HUES48 (cell line): ENCODE data around the gene ZNF85.
"Not testable (repeated sequence)": the region's sequence is repeated elsewhere in the genome, so short reads cannot be mapped to it uniquely, and the experiment has no call there.

Experiments
- H3K27ac ChIP-seq: one replicate; pipeline ENCODE4 v1.7.0; 2013; ENCODE audit warnings: low read depth, low read length, inconsistent platforms
- H3K27me3 ChIP-seq: 2 replicates; pipeline ENCODE4 v1.6.1; 2013; ENCODE audit warnings: mild to moderate bottlenecking, low read length; ENCODE audit not compliant: control insufficient read depth, insufficient read depth
- H3K36me3 ChIP-seq: 2 replicates; pipeline ENCODE4 v1.6.1; 2013; ENCODE audit warnings: low read length; ENCODE audit not compliant: control insufficient read depth, insufficient read depth
- H3K4me1 ChIP-seq: 2 replicates; pipeline ENCODE4 v1.6.1; 2013; ENCODE audit warnings: mild to moderate bottlenecking, low read length; ENCODE audit not compliant: control insufficient read depth, insufficient read depth
- H3K4me3 ChIP-seq: 2 replicates; pipeline ENCODE4 v1.5.1; 2013; ENCODE audit warnings: mild to moderate bottlenecking, low read depth, low read length
- H3K9ac ChIP-seq: 2 replicates; pipeline ENCODE4 v1.6.1; 2013; ENCODE audit warnings: mild to moderate bottlenecking, low read depth, low read length, moderate library complexity
- H3K9me3 ChIP-seq: 2 replicates; pipeline ENCODE4 v1.6.1; 2013; ENCODE audit warnings: low read length; ENCODE audit not compliant: control insufficient read depth, insufficient read depth

ZNF85 gene

DNA sequence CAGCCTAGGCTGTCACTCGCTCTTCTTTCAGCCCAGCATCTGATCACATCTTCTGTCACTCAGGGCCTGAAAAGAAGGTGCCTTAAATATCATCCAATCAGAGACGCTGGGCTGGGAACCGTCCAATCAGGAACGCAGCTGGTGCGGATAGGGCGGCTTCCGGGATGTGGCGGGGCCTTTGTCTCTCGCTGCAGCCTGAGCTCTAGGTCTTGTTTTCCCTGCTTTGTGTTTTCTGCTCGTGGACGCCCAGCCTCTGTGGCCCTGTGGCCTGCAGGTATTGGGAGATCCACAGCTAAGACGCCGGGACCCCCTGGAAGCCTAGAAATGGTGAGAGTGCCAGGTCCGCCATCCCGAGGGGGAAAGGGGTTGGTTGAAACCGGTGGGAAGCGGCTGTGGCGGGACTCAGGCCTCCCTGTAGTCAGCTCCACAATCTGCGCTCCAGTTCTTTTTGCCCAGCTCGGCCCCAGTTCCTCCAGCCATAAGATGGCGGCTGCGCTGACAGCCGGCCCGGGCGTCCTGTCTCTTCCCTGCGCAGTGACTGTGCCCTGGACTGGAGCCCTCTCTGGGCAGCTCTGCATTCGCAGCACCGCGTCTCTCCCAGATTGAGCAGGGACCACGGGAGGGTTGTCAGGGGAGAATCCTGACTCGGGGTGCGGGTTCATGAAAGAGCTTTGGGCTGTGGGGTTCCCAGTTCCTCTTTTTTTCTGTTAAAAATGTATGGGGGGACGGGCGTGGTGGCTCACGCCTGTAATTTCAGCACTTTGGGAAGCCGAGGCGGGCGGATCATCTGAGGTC, at the start of gene ZNF85:
ZNF85 (plus strand) TSS at position 175 of the 795 bp plus-strand sequence; CDS start at position 325, 150 bp downstream.
- Histone ChIP-seq H3K4me1 (peaks cover 5% of the 10 kb centered on the region; the same call in 1 of the 2 replicates), H3K9me3 (no peaks in the 10 kb centered on the region), H3K4me3 (peak within 1 kb of the TSS; percentile 95), H3K9ac (peak within 1 kb of the TSS; percentile 99), H3K27ac (peak within 1 kb of the TSS; percentile 98), H3K27me3 (no peaks in the 10 kb centered on the region), H3K36me3 (0 out of 2 replicates have a peak, but pooled peaks cover under 1% of the 10 kb centered on the region)

DNA sequence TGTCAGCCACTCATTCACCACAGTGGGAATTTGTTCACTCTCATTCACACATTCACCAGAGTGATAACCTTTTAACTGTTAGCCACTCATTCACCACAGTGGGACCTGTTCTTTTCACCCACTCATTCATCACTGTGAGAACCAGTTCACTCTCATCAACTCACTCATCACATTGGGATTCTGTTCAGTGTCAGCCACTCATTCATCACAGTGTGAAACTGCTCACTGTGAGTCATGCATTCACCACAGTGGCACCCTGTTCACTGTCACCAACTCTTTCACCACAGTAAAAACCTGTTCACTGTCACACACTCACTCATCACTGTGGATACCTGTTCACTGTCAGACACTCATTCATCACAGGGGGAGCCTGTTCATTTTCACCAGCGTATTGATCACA, 43.5 kb upstream of the ZNF85 start:
- Histone ChIP-seq H3K27me3 (no peaks in the 10 kb centered on the region), H3K36me3 (no peaks in the 10 kb centered on the region), H3K4me3 (no peak overlapping the region), H3K9ac (no peak overlapping the region), H3K27ac (no peak overlapping the region), H3K4me1 (no peaks in the 10 kb centered on the region), H3K9me3 (peaks cover 99% of the 10 kb centered on the region)

DNA sequence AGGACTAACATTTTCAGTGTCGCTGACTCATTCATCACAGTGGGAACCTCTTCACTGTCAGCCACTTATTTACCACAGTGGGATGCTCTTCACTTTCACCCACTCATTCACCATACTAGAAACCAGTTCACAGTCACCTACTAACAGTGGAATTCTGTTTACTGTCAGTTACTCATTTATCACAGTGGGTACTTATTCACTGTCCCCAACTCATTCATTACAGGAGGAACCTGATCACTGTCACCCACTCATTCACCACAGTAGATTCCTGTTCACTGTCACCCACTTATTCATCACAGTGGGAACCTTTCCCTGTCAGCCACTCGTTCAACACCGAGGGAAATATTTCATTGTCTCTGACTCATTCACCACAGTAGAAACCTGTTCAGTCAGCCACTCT, 10.1 kb upstream of the ZNF85 start:
- Histone ChIP-seq H3K36me3 (no peaks in the 10 kb centered on the region), H3K4me1 (no peaks in the 10 kb centered on the region), H3K9ac (no peak overlapping the region), H3K9me3 (peaks cover 60% of the 10 kb centered on the region), H3K27ac (no peak overlapping the region), H3K4me3 (no peak overlapping the region), H3K27me3 (no peaks in the 10 kb centered on the region)

DNA sequence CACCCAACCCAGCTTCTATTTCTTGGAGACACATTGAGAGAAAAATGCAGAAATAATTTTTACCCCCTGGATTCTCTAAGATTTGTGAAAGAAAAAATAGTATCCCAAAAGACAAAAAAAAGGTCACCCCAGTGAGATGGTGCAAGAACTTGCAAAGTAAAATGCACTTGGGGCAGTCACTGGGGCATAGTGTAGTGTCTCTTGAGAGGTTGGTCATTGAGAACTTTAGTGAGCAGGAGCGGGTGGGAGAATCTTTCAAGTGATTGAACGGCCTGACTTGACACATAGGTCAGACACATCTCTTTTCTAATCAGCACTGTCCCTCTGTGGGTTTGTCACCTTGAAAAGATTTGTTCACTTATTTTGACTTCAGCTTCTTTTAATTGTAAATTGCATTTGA, 2.4 kb downstream of the ZNF85 start:
- 0 out of 2 replicates have a peak, but pooled peaks cover 5% of the 10 kb centered on the region for H3K36me3 ChIP-seq
- peaks cover 5% of the 10 kb centered on the region; the same call in 1 of the 2 replicates for H3K4me1 ChIP-seq
- H3K4me3 ChIP-seq, result no peak overlapping the region
- H3K9ac ChIP-seq, result no peak overlapping the region
- H3K9me3 ChIP-seq, result no peaks in the 10 kb centered on the region
- no peaks in the 10 kb centered on the region for H3K27me3 ChIP-seq
- H3K27ac ChIP-seq, result no peak overlapping the region

DNA sequence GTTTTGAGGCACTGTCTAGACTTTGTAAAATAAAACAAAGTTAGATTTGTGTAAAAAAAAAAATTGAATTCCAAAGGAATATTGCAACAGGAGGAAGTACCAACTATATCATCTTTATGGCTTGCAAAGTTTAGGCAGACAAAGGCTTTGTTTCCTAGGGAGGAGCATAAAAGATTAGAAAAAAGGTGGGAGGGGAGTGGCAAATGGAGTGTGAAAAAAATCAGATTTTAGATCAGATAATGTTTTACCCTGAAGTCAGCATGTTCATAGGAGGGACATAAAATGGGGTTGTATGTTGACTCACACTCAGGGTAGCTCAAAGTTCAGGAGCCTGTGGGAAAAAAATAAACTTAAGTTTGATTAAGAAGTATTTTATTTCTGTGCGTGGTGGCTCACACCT, 3.7 kb downstream of the ZNF85 start:
- no peaks in the 10 kb centered on the region for H3K27me3 ChIP-seq
- no peaks in the 10 kb centered on the region for H3K9me3 ChIP-seq
- H3K9ac ChIP-seq, result no peak overlapping the region
- H3K4me1 ChIP-seq, result peaks cover 5% of the 10 kb centered on the region; the same call in 1 of the 2 replicates
- no peak overlapping the region for H3K4me3 ChIP-seq
- H3K27ac ChIP-seq, result no peak overlapping the region
- H3K36me3 ChIP-seq, result 0 out of 2 replicates have a peak, but pooled peaks cover 5% of the 10 kb centered on the region

DNA sequence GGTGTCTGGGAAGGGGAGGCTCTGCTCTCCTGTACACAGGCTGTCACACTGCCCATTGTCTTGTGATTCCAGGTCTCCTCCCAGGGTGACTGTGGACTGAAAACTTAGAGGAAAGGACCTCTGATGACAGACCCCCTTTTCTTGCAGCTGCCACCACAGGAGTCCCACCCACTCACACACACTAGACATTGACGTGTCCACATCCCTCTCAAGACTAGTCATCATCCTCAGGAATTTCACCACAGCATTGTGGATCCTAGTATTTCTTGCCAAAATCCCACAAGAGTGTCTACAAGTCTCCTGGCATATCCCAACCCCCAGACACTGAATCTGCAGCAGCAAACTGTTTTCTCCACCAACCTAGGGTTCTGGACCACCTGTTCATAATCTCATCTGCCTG, 5.3 kb downstream of the ZNF85 start:
- no peak overlapping the region for H3K27ac ChIP-seq
- no peak overlapping the region for H3K9ac ChIP-seq
- H3K36me3 ChIP-seq, result peaks cover 5% of the 10 kb centered on the region; the same call in 1 of the 2 replicates
- H3K4me3 ChIP-seq, result no peak overlapping the region
- H3K4me1 ChIP-seq, result peaks cover 5% of the 10 kb centered on the region; the same call in 1 of the 2 replicates
- H3K27me3 ChIP-seq, result no peaks in the 10 kb centered on the region
- no peaks in the 10 kb centered on the region for H3K9me3 ChIP-seq

DNA sequence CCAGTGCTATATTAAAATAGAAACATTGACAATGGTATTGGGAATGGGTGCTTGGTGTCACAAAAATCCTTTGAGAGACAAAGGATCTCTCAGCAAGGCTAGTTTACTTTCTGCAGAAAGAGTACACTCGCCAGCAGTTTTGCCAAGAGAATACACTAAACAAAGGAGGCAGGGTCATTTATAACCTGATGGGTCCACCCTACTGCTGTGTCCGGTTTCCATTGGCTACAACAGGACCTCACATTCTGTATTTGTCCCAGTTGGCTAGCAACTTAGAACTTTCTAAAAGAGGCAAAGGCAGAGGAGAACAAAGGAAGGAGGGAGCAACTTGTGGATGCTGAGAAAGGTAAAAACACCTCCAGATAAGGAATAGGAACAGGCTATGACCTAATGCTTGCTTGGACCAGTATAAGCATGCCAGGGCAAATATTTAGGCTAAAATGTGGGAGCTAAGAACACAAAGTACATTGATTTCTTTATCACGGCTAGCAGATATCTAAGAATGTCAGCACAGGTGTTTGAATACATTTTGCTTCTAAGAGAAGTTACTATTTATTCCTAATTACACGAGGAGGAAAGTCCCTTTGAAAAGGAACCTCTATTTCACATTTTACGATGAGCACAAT, 13.4 kb downstream of the ZNF85 start:
- not testable (repeated sequence) for H3K9me3 ChIP-seq, H3K27me3 ChIP-seq, H3K4me3 ChIP-seq, H3K9ac ChIP-seq, H3K27ac ChIP-seq, H3K4me1 ChIP-seq
- peaks cover 58% of the 10 kb centered on the region for H3K36me3 ChIP-seq

DNA sequence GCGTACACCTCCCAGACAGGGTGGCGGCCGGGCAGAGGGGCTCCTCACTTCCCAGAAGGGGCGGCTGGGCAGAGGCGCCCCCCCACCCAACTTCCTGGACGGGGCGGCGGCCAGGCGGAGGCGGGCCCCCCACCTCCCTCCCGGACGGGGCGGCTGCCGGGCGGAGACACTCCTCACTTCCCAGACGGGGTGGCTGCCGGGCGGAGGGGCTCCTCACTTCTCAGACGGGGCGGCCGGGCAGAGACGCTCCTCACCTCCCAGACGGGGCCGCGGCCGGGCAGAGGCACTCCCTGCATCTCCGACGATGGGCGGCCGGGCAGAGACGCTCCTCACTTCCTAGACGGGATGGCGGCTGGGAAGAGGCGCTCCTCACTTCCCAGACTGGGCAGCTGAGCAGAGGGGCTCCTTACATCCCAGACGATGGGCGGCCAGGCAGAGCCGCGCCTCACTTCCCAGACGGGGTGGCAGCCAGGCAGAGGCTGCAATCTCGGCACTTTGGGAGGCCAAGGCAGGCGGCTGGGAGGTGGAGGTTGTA, 29.6 kb downstream of the ZNF85 start:
- peaks cover 56% of the 10 kb centered on the region for H3K9me3 ChIP-seq
- not testable (repeated sequence) for H3K4me3 ChIP-seq, H3K9ac ChIP-seq, H3K27ac ChIP-seq, H3K4me1 ChIP-seq, H3K27me3 ChIP-seq
- peaks cover 17% of the 10 kb centered on the region for H3K36me3 ChIP-seq

DNA sequence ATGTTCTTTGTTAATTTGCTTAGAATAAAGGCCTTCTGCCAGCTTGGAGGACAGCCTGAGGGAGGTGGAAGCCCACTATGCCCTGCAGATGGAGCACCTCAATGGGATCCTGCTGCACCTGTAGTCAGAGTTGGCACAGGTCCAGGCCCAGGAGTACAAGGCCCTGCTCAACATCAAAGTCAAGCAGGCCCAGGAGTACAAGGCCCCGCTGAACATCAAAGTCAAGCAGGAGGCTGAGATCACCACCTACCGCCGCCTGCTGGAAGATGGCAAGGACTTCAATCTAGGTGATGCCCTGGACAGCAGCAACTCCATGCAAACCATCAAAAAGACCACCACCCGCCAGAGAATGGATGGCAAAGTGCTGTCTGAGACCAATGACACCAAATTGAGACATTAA, 41.7 kb downstream of the ZNF85 start:
- Histone ChIP-seq H3K36me3 (no peaks in the 10 kb centered on the region), H3K9ac (no peak overlapping the region), H3K4me3 (no peak overlapping the region), H3K27me3 (no peaks in the 10 kb centered on the region), H3K4me1 (no peaks in the 10 kb centered on the region), H3K27ac (no peak overlapping the region), H3K9me3 (peaks cover 27% of the 10 kb centered on the region)

DNA sequence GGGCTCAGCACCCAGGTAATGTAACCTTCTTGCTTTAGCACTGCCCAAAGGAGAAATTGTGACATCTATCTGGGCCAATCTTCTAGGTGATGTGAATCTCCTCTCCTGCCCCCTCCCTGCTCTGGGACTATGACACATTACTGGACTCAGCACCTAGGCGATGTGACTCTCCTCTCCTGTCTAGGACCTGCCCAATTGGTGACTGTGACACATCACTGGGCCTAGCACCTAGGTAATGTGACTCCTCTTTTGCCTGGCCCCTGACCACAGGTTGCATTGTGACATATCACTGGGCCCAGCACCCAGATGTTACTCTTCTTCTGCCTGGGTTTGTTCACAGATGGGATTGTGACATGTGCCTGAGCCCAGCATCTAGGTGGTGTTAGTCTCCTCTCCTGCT, 45.0 kb downstream of the ZNF85 start:
- H3K4me3 ChIP-seq, result no peak overlapping the region
- H3K9me3 ChIP-seq, result peaks cover 7% of the 10 kb centered on the region; the same call in 1 of the 2 replicates
- no peak overlapping the region for H3K27ac ChIP-seq
- H3K9ac ChIP-seq, result no peak overlapping the region
- H3K27me3 ChIP-seq, result no peaks in the 10 kb centered on the region
- no peaks in the 10 kb centered on the region for H3K4me1 ChIP-seq
- H3K36me3 ChIP-seq, result no peaks in the 10 kb centered on the region

DNA sequence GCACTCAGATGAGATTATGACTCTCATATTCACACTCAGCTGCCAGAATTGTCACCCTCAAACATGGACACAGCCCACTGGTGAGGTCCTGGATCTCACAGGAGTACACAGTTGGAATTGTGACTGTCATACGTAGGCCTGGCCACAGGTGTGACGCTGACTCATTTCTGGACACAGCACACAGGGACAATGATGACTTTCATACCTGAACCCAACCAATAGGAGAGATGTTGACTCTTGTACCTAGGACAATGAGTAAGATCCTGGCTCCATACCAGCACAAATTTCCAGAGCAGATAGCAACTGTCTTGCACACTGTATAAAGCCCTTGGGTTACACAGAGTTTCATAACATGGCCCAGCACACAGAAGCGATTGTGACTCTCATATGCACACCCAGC, 46.4 kb downstream of the ZNF85 start:
- Histone ChIP-seq H3K27ac (no peak overlapping the region), H3K9ac (no peak overlapping the region), H3K36me3 (no peaks in the 10 kb centered on the region), H3K27me3 (no peaks in the 10 kb centered on the region), H3K9me3 (peaks cover 5% of the 10 kb centered on the region; the same call in 1 of the 2 replicates), H3K4me3 (no peak overlapping the region), H3K4me1 (no peaks in the 10 kb centered on the region)
